NK-92 treated with Interleukin-12 subunit alpha and Interleukin-12 subunit beta, amount 100 ng/mL, for 24 hours (cell line): ENCODE data around the gene SELENOK.
A peak's percentile ranks its signal among the peaks of the same experiment; 100 is the strongest.

Source experiments
- DNase-seq: peaks from one replicate; lab custom pipeline; 2025; lab: John Stamatoyannopoulos, UW

Gene SELENOK

GRCh38 chr3:53883008-53883407, 8.7 kb downstream of the SELENOK start:
- no peak for DNase-seq

GRCh38 chr3:53881691-53882593, 9.7 kb downstream of the SELENOK start, which contains the start of gene ACTR8:
Gene ACTR8, minus strand, starts transcription at chr3:53882152. Its CDS starts 51 bp downstream, at chr3:53882101.
- peak; percentile 76 for DNase-seq

DNA sequence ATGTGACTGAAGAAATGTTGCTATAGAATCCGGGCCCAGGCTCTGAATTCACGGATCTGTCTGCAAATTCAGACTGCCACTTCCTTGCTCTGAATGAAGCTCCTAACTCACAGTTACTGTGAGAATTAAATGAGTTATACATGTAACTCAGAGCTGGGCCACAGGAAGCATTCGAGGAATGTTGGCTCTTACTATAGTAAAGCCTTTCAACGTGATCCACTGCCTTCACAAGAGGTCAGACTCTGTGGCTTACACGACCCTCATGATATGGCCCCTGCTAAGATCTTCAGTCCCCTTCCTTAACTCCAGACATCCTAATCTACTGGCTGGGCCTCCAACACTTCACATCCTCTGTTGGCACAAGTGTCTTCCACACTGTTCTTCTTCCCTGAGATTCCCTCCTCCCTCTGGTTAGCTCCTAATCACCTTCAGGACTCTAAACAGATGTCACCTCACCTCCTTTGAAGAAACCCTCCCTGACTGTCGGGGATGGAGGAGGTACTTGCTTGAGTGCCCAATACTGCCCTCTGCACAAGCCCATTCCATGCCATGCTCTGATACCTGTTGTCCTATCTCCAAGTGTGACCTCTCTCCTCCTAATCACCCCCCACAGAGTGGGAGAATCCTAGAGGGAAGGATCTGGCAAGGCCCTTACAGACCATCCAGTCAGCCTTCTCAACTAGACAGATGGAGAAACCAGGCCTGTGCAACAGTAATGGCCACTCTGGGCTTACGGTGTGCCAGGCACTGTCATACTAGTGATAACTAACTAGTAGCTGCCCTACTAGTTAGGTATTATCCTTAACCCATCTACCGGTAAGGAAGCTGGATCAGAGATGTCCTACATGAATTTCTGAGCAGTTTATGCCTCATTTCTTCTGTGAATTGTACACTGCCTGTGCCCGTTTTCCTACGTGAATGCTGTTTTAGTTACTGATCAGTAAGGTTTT, 11.0 kb downstream of the SELENOK start:
- no peak for DNase-seq

DNA sequence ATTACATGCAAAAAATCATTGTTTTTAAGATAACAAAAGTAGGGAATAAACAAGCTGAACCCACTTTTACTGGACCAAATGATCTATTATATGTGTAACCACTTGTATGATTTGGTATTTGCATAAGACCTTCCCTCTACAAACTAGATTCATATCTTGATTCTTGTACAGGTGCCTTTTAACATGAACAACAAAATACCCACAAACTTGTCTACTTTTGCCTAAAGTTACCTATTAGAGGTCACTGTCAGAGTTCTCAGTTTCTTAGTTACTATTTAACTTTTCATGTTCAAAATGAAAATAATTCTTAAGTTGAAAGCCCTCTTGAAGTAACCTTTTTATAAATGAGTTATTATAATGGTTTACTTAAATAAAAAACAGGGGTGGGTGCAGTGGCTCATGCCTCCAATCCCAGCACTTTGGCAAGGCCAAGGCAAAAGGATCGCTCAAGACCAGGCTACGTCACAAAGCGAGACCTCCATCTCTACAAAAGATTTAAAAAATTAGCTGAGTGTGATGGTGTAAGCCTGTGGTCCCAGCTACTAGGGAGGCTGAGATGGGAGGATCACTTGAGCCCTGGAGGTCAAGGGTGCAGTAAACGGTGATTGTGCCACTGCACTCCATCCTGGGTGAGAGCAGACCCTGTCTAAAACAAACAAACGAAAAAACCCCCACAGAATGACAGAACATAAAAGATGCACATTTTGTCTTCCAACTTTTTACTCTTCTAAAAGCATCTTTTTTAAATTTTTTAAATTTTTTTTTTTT, 25.7 kb downstream of the SELENOK start:
- DNase-seq: no peak

GRCh38 chr3:53863145-53863544, 28.5 kb downstream of the SELENOK start:
- no peak for DNase-seq

- no peak for DNase-seq
Measured at GRCh38 chr3:53862241-53862640, 29.4 kb downstream of the SELENOK start.

DNA sequence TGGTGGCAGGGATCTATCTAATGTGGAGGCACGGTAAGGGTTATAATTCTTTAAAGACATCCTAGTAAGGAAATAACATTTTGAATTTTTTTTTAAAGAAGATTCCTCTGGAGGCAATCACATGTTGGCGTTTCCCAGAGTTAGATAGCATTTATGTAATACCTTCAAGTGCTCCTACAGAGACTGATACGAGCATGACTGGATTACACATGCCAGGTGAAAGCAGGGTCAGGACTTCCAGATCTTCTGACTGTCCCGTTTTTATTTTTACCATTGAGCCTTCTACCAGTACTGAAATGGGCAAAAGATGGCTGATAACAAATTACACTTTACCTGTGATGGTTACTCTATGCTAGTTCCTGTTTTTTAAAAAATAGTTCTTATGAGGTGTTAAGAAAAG, 31.5 kb downstream of the SELENOK start:
- no peak for DNase-seq

GRCh38 chr3:53859178-53859577, 32.5 kb downstream of the SELENOK start:
- DNase-seq: no peak

GRCh38 chr3:53858096-53858741, 33.4 kb downstream of the SELENOK start:
- no peak for DNase-seq

DNA sequence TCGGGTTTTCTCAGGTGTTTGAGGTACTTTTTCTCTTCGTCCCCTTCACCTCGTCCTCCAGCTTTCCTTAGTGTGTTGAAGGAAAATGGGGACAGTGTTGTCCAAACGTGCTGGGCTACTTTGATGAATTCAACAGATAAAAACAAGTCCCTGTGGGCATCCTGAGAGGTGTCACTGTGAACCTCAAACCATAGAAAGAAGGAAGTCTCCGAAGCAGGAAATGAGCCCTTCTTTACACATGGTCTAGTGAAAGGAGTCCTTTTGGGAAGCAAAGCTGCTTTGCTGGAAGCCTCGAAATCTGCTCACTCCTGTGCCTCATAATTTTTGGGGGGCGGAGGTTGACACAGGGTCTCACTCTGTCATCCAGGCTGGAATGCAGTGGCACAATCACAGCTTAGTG, 34.7 kb downstream of the SELENOK start:
- no peak for DNase-seq

DNA sequence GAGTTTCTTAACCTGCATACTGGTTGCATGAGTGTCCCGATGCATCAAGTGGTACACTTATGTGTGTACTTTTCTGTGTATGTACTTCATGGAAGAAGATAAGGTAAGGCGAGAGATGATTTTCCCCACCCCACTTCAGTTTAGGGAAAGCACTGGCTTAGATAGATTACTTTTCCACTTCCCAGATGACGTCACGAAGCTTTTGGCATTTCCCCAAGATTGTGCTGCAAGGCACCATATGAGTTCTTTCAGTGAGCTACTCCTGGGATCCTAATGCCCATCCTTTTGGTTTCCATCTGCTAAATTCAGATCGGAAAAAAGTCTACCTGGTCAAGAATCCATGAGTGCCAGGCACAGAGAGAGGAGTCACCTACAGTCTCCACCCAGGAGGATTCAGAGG, 40.8 kb downstream of the SELENOK start:
- no peak for DNase-seq

DNA sequence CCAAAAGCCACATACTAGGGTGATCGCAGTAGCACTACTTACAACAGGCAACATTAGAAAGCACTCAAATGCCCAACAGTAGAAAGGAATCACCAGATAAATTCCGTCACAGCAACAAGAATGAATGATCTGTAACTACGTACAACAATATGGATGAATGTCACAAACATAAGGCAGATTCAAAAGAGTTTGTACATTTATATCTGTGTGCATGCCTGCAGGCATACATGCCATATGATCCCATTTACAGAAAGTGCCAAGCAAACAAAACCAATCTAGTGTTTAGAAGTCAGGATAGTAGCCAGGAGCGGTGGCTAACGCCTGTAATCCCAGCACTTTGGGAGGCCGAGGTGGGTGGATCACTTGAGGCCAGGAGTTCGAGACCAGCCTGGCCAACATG, 41.7 kb downstream of the SELENOK start:
- DNase-seq: no peak

GRCh38 chr3:53846851-53847155, 44.9 kb downstream of the SELENOK start:
- no peak for DNase-seq

DNA sequence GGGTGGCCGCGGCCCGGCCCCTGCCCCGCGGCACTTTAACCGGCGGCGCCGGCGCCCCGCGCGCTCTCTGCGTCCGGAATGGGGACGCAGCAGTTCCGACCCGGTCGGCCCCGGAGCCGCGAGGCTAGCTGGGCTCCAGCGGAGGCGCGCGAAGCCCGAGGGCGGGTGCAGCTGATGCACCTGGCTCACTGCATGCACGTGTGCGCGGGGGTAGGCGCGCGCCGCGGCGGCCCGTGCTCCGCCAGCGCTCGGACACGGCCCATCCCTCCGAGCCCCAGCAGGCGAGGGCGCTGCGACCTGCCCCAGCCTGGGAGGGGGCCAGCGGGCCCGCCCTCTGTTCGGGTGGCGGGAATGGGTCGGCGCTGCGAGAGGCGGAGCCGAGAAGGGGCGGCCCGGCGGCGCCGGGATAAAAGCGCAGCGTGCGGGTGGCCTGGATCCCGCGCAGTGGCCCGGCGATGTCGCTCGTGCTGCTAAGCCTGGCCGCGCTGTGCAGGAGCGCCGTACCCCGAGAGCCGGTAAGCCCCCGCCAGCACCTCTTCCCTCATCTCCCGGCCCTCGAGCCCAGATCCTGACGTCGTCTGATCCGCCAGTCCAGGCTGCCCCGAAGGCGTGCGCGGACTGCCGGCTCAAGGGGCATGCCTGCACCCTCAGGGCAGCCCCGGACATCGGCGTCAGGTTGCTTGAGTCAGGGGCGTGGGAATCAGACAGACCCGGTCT, 45.4 kb downstream of the SELENOK start, which contains the start of the genes CHDH and IL17RB:
Gene CHDH, minus strand, starts transcription at position 286 of the 717 bp plus-strand sequence. CDS start 22,411 bp downstream, outside the sequence.
Gene IL17RB, plus strand, starts transcription at position 435 of the 717 bp plus-strand sequence. Its CDS starts 21 bp downstream, at position 456.
- DNase-seq: no peak

- no peak for DNase-seq
Measured at GRCh38 chr3:53845881-53846133, 45.9 kb downstream of the SELENOK start.

DNA sequence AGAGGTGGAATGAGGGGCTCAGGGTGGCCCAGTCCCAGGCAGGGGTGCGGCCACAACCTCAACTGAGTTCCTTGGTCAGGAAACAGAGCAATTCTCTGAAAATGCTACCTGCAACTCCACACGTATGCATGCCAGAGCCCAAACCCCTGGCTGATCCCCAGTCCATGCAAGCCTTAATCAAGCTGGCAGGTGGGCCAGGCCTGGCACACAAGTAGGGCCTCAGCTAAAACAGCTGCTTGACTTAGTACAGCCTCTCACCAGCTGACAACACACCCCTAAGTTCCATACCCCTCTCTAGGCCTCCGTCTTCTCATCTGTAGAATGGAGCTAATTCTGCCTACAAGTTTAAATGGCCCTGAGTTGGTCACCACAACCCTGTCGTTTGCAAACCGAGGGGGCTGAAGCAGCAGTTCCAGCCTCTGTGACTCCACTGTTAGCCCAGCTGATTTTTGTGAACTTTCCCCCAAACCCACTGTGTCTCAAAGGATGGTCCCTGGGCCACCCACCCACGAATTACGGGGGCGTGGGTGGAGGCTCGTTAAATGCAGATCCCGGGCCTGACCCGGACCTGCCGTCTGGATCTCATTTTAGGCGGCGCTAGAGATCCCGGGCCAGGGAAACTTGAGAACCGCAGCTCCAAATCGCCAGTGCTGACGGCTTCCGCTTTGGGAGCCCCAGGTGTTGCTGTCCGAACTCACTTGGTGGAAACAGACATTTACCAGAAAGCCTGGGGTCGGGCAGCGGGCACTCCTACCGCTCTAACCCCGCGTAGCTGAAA, 46.4 kb downstream of the SELENOK start:
- no peak for DNase-seq

DNA sequence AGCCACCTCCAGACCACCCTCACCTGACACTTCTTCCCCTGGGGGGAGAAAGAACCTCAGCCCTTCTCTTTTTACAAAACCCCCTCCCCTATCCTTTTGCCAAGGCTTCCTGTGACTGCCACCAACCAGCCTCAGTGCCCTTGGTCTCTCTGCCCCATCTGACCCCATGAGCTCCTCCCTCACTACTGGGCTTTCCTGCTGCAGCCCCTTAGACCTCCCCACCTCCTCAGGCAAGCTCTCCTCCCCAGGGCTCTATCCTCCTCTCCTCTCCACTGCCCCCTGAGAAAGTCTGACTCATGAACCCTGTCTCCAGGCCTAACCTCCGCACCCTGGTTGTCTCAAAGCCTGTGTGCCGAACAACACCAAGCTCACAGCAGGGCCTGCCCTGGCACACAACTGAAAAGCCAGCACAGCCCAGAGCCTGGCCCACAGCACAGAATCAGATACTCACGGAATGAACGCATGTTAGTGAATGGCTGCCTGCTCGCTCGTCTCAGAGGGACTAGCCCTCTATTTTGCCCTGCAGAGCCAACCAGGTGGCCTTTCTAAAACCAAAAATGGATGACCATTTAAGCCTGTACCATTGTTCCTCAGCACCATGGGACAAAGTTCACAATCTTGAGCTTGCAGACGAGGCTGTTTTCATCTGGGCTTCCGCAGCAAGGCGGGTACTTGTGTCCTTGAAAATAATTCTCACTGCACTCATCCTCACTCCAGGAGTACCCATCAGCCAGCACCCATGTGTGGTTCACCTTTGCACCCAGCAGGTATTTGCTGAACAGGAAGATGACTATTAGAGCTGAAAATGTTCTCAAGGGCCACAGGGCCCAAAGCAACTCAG, 47.2 kb downstream of the SELENOK start:
- DNase-seq: no peak

DNA sequence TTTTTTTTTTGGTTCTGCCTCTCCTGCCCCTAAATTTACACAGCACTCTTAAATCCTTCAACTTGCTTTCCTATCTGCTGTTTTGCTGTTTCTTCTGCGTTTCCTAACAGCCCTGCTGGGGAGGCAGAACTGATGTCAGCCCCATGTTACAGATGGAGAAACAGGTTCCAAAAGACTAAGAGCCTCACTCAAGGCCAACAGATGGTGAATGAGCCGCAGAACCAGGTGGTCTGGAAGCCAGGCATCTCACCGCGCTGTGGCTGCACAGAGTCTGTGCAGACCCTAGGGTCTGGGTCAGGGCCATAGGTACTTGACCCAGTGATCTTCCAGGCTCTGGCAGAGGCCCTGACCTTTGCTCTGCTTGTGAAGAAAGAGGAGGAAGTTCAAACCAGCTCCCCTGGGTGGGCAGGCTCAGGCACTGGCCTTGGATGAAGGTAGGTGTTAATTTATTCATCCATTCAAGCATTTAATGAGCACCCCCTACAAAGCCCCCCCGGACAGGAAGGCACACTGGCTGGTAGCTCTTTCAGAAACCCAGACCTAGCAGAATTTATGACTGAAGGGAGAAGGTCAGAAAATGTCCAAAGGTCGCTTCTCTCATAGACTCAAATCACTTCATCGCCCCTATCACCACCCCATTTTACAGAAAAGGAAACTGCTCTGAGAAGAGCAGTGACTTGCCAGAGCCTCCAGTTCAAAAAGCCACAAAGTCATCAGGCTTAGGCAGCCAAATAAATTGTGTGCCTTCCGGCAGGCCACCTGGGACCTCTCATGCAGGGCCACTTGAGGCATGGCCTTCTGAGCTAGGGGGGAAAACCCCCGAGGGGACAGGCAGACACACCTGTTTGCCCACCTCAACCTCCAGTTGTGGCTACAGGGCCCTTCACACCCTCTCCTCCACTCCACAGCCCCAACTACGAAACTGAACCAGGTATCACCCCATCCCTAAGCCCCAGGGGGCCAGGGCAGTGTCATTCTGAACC, 48.2 kb downstream of the SELENOK start:
- DNase-seq: no peak
